ENCODE results near the gene ZNF709. TPM values are rescaled to one million over a fixed set of nuclear protein-coding genes. Genes with fewer than 3 reads are reported as not detected.

ZNF709 gene
- total and polyA plus RNA-seq, 2 of the 4 experiments (the other 2 are of a cell fraction), result 0.50 to 3.8 TPM

GRCh38 chr19:12481781-12482508 is 2.7 kb downstream of the ZNF709 start (continued):
- no peak for TF ChIP-seq RCOR1 (IDR thresholded peaks at IDR 0.05; ENCODE audit: insufficient replicate concordance, low read length)

GRCh38 chr19:12478234-12478941 is 6.2 kb downstream of the ZNF709 start:
- H3K4me3 ChIP-seq (ENCODE audit: insufficient read depth, low read depth, low read length), result no peak overlapping the region
- H2BK120ac ChIP-seq (ENCODE audit: low read depth, low read length), result no peak overlapping the region
- H4K20me1 ChIP-seq (ENCODE audit: insufficient read depth, low read length), result no peaks in the 10 kb centered on the region; the same call in 1 of the 2 replicates
- H3K56ac ChIP-seq (ENCODE audit: extremely low read depth, insufficient read depth, low read length), result no peak overlapping the region
- H3K27ac ChIP-seq (ENCODE audit: insufficient read depth, low read length), result no peak overlapping the region
- H3K4ac ChIP-seq (ENCODE audit: low read depth, low read length), result no peak overlapping the region
- H3K4me1 ChIP-seq (ENCODE audit: control insufficient read depth, insufficient read depth, low read length), result peaks cover 6% of the 10 kb centered on the region
- H3K18ac ChIP-seq (ENCODE audit: low read depth, low read length), result no peak overlapping the region
- H4K91ac ChIP-seq (ENCODE audit: insufficient read depth, low read depth, low read length), result no peak overlapping the region
- intact Hi-C loops (cut with micrococcal nuclease) (no loop called here), dilution Hi-C loops (cut with HindIII; ENCODE audit: low sequenced_read_pairs, unreplicated experiment) (no loop called here), in situ Hi-C loops (cut with MboI; ENCODE audit: low sequenced_read_pairs) (no loop called here)
- 0 out of 2 replicates have a peak, but pooled peaks cover 4% of the 10 kb centered on the region for H3K9me1 ChIP-seq (ENCODE audit: insufficient read depth, low read length)
- no peak overlapping the region for H3K14ac ChIP-seq (replicated peaks; ENCODE audit: low read depth, low read length)
- H2AFZ ChIP-seq (replicated peaks; ENCODE audit: low read length, poor library complexity), result no peak overlapping the region
- DNase-seq, result no peak
- no peak overlapping the region for H2BK15ac ChIP-seq (ENCODE audit: low read depth, low read length)
- no peak overlapping the region for H3K9ac ChIP-seq (ENCODE audit: low read depth, low read length)
- H2AK5ac ChIP-seq (ENCODE audit: low read depth, low read length), result no peak overlapping the region
- H3K4me2 ChIP-seq (ENCODE audit: low read depth, low read length), result no peak overlapping the region
- H4K5ac ChIP-seq (ENCODE audit: low read depth, low read length), result no peak overlapping the region
- peaks cover 26 to 29% of the 10 kb centered on the region in 2 experiments for H3K79me1 ChIP-seq (ENCODE audit: low read depth in 1 of 2, low read length in 2 of 2)
- H3K23ac ChIP-seq (ENCODE audit: low read depth, low read length), result no peak overlapping the region
- H3K9me3 ChIP-seq (ENCODE audit: control insufficient read depth, insufficient read depth, low read length), result peaks cover 8% of the 10 kb centered on the region
- 72% methylated on average over 2 of the region's 5 CpGs; no CpG with 5 or more reads in 1 of the 2 experiments for WGBS, 2 experiments (ENCODE audit: extremely low coverage in 2 of 2, insufficient read length in 1 of 2)
- no TSS peak for BruUV-seq (replicated peaks)
- POLR2A ChIA-PET (ENCODE audit: unreplicated experiment), result no interaction called here
- no peak overlapping the region for H4K8ac ChIP-seq (ENCODE audit: low read depth in 2 of 2, low read length in 2 of 2)
- TF ChIP-seq FOS (IDR thresholded peaks at IDR 0.05; ENCODE audit: low read depth, low read length), result no peak
- no peak for TF ChIP-seq MAZ (IDR thresholded peaks at IDR 0.05; ENCODE audit: borderline replicate concordance, low read depth, low read length)
- no peak for TF ChIP-seq ELK1 (IDR thresholded peaks at IDR 0.05; ENCODE audit: borderline replicate concordance, low read depth, low read length)
- TF ChIP-seq BHLHE40 (IDR thresholded peaks at IDR 0.05; ENCODE audit: low read depth, low read length), result no peak
- TF ChIP-seq MAFK (IDR thresholded peaks at IDR 0.05; ENCODE audit: low read depth, low read length), result no peak
- ATAC-seq (ENCODE audit: low read depth), result no peak
- no peak overlapping the region for H2BK5ac ChIP-seq (ENCODE audit: low read depth, low read length, poor library complexity, severe bottlenecking)
- H2AK9ac ChIP-seq (replicated peaks; ENCODE audit: low read depth, low read length, poor library complexity), result no peak overlapping the region
- no peaks in the 10 kb centered on the region for H3K27me3 ChIP-seq (ENCODE audit: control insufficient read depth, insufficient read depth, low read length)
- peaks cover 5% of the 10 kb centered on the region for H3K36me3 ChIP-seq (ENCODE audit: control insufficient read depth, insufficient read depth, low read length)
- H2BK20ac ChIP-seq (ENCODE audit: low read depth, low read length), result no peak overlapping the region
- CTCF ChIA-PET, result no interaction called here
